ENCODE measurements around the gene AFF3.

DNA sequence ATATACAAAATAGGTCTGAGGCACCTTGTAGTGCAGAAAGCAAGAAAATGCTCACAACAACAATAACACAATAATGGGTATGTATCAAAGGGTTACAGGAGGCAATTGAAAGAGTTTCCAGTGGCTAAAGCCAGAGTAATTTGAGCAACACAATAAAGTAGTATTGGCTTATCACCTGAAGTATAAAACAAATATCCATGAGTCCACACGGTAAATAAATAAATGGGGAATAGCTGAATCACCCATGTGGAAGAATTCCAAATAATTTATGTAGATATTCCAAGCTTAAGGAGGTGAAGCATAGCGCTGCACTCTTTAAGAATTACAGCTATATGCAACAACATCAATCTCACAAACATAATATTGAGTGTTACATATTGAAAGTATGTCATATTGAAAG, 110.8 kb downstream of the AFF3 start:
- no peak for TF ChIP-seq EZH2 (IDR thresholded peaks at IDR 0.05; ENCODE audit: borderline replicate concordance, low read depth, low read length, poor library complexity, severe bottlenecking)
- TF ChIP-seq, protein P1, sequence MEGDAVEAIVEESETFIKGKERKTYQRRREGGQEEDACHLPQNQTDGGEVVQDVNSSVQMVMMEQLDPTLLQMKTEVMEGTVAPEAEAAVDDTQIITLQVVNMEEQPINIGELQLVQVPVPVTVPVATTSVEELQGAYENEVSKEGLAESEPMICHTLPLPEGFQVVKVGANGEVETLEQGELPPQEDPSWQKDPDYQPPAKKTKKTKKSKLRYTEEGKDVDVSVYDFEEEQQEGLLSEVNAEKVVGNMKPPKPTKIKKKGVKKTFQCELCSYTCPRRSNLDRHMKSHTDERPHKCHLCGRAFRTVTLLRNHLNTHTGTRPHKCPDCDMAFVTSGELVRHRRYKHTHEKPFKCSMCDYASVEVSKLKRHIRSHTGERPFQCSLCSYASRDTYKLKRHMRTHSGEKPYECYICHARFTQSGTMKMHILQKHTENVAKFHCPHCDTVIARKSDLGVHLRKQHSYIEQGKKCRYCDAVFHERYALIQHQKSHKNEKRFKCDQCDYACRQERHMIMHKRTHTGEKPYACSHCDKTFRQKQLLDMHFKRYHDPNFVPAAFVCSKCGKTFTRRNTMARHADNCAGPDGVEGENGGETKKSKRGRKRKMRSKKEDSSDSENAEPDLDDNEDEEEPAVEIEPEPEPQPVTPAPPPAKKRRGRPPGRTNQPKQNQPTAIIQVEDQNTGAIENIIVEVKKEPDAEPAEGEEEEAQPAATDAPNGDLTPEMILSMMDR (conservative IDR thresholded peaks at IDR 0.05; ENCODE audit: low read depth, low read length): no peak

Data from A673 (cell line).